OCI-LY7 (cell line): ENCODE measurements around the gene ELMO1. TPM values are rescaled to one million over a fixed set of nuclear protein-coding genes. Genes with fewer than 3 reads are reported as not detected.

Experiments
- BruUV-seq: library from RNA; stranded (reverse); fragments of 400-500 nt; replicated peaks from 2 replicates; lab custom pipeline; 2021; lab: Mats Ljungman, UMichigan
- CTCF ChIA-PET: fragments of 300-600 bp; sonication (Branson Sonifier 250); formaldehyde crosslinking; loops from one replicate; lab custom pipeline; 2022; ENCODE audit warnings: antibody characterized with exemption; ENCODE audit not compliant: unreplicated experiment; lab: Charles Lee
- POLR2A ChIA-PET: fragments of 300-600 bp; sonication (Branson Sonifier 250); formaldehyde crosslinking; loops from one replicate; lab custom pipeline; 2022; ENCODE audit warnings: antibody characterized with exemption; lab: Charles Lee
- DNase-seq: peaks from one replicate; pipeline ENCODE4 v3.0.0-alpha.2; 2015; ENCODE audit warnings: low spot score
- H2AFZ ChIP-seq: fragments of 200-600 bp; sonication (generic), shearing (Covaris generic); 2 replicates; pipeline ENCODE4 v1.6.1; 2014; ENCODE audit warnings: mild to moderate bottlenecking, antibody characterized with exemption, low read length, moderate library complexity
- H3K27ac ChIP-seq: fragments of 200-600 bp; sonication (generic); 2 replicates; pipeline ENCODE4 v1.5.1; 2014; ENCODE audit warnings: mixed run types, low read depth, mild to moderate bottlenecking, moderate library complexity, low read length, inconsistent platforms; ENCODE audit not compliant: poor library complexity, severe bottlenecking
- H3K36me3 ChIP-seq: fragments of 200-600 bp; sonication (generic); 2 replicates; pipeline ENCODE4 v1.6.1; 2014; ENCODE audit warnings: mild to moderate bottlenecking, antibody characterized with exemption, low read length, moderate library complexity, mixed read lengths; ENCODE audit not compliant: insufficient read depth
- H3K4me1 ChIP-seq: fragments of 200-600 bp; sonication (generic); 2 replicates; pipeline ENCODE4 v1.5.1; 2014; ENCODE audit warnings: mild to moderate bottlenecking, low read length; ENCODE audit not compliant: insufficient read depth, poor library complexity, severe bottlenecking
- H3K4me2 ChIP-seq: fragments of 200-600 bp; sonication (generic); 2 replicates; pipeline ENCODE4 v1.6.1; 2014; ENCODE audit warnings: mild to moderate bottlenecking, low read length
- H3K4me3 ChIP-seq: fragments of 200-600 bp; sonication (generic); 2 replicates; pipeline ENCODE4 v1.5.1; 2014; ENCODE audit warnings: mild to moderate bottlenecking, low read depth, low read length; ENCODE audit not compliant: poor library complexity, severe bottlenecking
- H3K79me2 ChIP-seq: fragments of 200-600 bp; sonication (generic); 2 replicates; pipeline ENCODE4 v1.6.1; 2016; ENCODE audit warnings: low read depth, mild to moderate bottlenecking, low read length, moderate library complexity, mixed read lengths; ENCODE audit not compliant: insufficient read depth
- H3K9me2 ChIP-seq: fragments of 200-600 bp; sonication (generic); 2 replicates; pipeline ENCODE4 v1.6.1; 2016; ENCODE audit warnings: mild to moderate bottlenecking, low read length, mixed read lengths; ENCODE audit not compliant: insufficient read depth
- H3K9me3 ChIP-seq: fragments of 200-600 bp; sonication (generic); 2 replicates; pipeline ENCODE4 v1.6.1; 2014; ENCODE audit warnings: mild to moderate bottlenecking, mixed run types, low read length, mixed read lengths
- H4K20me1 ChIP-seq: fragments of 200-600 bp; sonication (generic); 2 replicates; pipeline ENCODE4 v1.6.1; 2014; ENCODE audit warnings: mild to moderate bottlenecking, antibody characterized with exemption, low read length, moderate library complexity, mixed read lengths; ENCODE audit not compliant: insufficient read depth
- EZH2phosphoT487 ChIP-seq: fragments of 200-600 bp; sonication (generic); IDR thresholded peaks from 2 replicates; pipeline ENCODE4 v1.6.1; 2018; ENCODE audit warnings: low read depth, borderline replicate concordance, mild to moderate bottlenecking, mixed run types, antibody characterized with exemption, low read length, moderate library complexity, mixed read lengths
- intact Hi-C: fragments of 100-400 bp; cut with micrococcal nuclease; formaldehyde crosslinking; loops from one replicate; pipeline ENCODE4 v1.10.0; 2022; ENCODE audit not compliant: unreplicated experiment
- total RNA-seq, 2 experiments: library from RNA; depleted of rRNA in 1 of 2; stranded (reverse); fragments of >200 nt in 1 of 2; shearing (Covaris generic) in 1 of 2; gene quantifications; 2 replicates each; pipeline ENCODE4 v1.2.3, GENCODE V29; 2014 to 2022
- TF ChIP-seq, protein P1 (sequence below): fragments of 200-600 bp; sonication (generic); conservative IDR thresholded peaks from 2 replicates; pipeline ENCODE4 v1.5.1; 2014; ENCODE audit warnings: mild to moderate bottlenecking, antibody characterized with exemption, low read length, moderate library complexity, mixed read lengths

ELMO1 gene
- total RNA-seq, 2 experiments from 2014 or later: 101 to 103 TPM

DNA sequence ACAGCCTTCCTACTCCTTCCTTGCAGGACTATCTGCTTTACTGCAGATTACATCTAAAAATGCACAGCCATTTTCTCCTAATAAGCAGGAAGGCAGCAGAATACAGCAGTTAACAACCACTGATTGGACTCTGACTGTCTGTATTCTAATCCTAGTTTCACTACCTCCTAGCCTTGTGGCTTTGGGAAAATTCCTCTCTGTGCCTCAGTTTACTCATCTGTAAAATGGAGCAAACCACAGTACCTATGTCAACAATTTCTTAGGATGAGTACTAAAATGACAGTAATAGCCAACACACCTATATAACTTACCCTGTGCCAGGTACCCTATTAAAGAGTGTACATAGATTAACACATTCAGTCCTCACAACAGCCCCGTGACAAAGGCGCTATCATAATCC is 89.5 kb downstream of the ELMO1 start:
- intact Hi-C loops: loop anchor here (10.0 kb wide), 1 partner anchor 136 kb away; no protein-coding TSS in a partner anchor
- Histone ChIP-seq H3K79me2 (no peaks in the 10 kb centered on the region), H3K4me3 (no peak overlapping the region), H2AFZ (no peak overlapping the region), H3K27ac (no peak overlapping the region), H3K4me1 (no peaks in the 10 kb centered on the region), H3K9me2 (no peaks in the 10 kb centered on the region), H3K9me3 (no peaks in the 10 kb centered on the region; the same call in 1 of the 2 replicates), H3K36me3 (no peaks in the 10 kb centered on the region), H4K20me1 (no peaks in the 10 kb centered on the region), H3K4me2 (no peak overlapping the region)
- TF ChIP-seq, protein P1, sequence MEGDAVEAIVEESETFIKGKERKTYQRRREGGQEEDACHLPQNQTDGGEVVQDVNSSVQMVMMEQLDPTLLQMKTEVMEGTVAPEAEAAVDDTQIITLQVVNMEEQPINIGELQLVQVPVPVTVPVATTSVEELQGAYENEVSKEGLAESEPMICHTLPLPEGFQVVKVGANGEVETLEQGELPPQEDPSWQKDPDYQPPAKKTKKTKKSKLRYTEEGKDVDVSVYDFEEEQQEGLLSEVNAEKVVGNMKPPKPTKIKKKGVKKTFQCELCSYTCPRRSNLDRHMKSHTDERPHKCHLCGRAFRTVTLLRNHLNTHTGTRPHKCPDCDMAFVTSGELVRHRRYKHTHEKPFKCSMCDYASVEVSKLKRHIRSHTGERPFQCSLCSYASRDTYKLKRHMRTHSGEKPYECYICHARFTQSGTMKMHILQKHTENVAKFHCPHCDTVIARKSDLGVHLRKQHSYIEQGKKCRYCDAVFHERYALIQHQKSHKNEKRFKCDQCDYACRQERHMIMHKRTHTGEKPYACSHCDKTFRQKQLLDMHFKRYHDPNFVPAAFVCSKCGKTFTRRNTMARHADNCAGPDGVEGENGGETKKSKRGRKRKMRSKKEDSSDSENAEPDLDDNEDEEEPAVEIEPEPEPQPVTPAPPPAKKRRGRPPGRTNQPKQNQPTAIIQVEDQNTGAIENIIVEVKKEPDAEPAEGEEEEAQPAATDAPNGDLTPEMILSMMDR: no peak
- no peak for TF ChIP-seq EZH2phosphoT487
- CTCF ChIA-PET: no interaction called here
- POLR2A ChIA-PET: no interaction called here
- BruUV-seq: no TSS peak
- DNase-seq: no peak

DNA sequence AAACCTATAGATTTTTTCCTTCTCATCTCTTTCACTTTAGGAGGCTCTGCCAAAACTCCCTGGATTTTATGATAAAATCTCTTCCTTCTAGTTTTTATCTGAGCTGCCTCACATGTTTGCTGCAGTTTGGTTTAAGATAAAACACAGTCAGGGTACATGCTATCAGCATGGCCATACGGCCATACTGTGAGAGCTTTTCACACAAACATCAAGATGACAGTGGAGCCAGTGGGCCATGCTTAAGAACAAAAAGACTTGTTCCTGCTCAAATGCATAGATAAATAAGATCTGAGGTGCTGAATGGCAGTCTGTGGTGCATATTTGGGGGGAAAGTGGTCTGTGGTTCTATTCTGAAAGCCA is 91.0 kb downstream of the ELMO1 start:
- Histone ChIP-seq H3K36me3 (no peaks in the 10 kb centered on the region), H3K9me2 (no peaks in the 10 kb centered on the region), H3K9me3 (no peaks in the 10 kb centered on the region; the same call in 1 of the 2 replicates), H4K20me1 (no peaks in the 10 kb centered on the region), H2AFZ (no peak overlapping the region), H3K4me3 (no peak overlapping the region), H3K4me1 (peaks cover 2% of the 10 kb centered on the region), H3K27ac (no peak overlapping the region), H3K4me2 (no peak overlapping the region), H3K79me2 (no peaks in the 10 kb centered on the region)
- POLR2A ChIA-PET: interaction anchor here (0.6 to 0.7 kb wide), 2 partner anchors 54 to 622 kb away, joined by 3 read pairs; no protein-coding TSS in a partner anchor
- CTCF ChIA-PET: no interaction called here
- DNase-seq: no peak
- no peak for TF ChIP-seq EZH2phosphoT487
- TF ChIP-seq, protein P1: no peak
- BruUV-seq: no TSS peak
- intact Hi-C loops: loop anchor here (10.0 kb wide), 1 partner anchor 137 kb away; no protein-coding TSS in a partner anchor

DNA sequence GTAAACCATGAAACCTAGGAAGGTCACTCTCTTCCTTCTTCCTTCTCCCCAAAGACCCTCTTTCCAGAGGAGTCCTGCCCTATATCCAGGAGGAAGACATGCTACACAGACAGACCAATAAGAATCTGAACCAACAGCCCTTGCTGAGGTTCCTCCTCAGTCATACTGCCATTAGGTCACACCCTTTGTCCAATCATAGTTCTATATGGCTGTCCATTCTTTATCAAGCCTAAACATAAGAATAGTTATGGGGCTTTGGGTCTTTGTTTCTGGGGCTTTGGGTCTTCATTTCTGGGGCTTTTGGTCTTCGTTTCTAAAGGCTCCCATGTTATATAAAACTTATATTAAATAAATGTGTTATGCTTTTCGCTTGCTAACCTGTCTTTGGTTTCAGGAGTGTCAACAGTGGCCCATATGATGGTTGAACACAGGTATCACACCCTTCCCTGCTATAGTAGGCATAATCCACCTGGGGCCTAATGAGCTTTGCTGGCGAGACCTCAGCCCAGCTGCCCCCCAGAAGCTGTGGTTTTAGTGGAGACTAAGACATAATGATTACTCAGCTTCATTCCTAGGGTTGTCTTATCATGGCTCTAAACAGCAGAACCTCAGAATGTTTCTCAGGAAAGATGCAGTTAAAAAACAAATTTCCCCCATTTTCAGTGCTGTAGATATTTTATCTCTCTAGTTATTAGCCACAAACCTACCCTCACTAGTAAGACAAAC is 91.6 kb downstream of the ELMO1 start:
- no peak for DNase-seq

More for the DNA sequence above, 91.6 kb downstream of the ELMO1 start:
- H3K9me3 ChIP-seq: no peaks in the 10 kb centered on the region; the same call in 1 of the 2 replicates
- no peaks in the 10 kb centered on the region for H3K79me2 ChIP-seq
- no peaks in the 10 kb centered on the region for H4K20me1 ChIP-seq
- no peak overlapping the region for H3K27ac ChIP-seq
- no peak overlapping the region for H2AFZ ChIP-seq
- no peak for TF ChIP-seq EZH2phosphoT487
- TF ChIP-seq, protein P1: no peak
- POLR2A ChIA-PET: interaction anchor here (0.6 to 0.7 kb wide), 2 partner anchors 54 to 622 kb away, joined by 3 read pairs; no protein-coding TSS in a partner anchor
- no peak overlapping the region for H3K4me3 ChIP-seq
- no TSS peak for BruUV-seq
- no peaks in the 10 kb centered on the region for H3K36me3 ChIP-seq
- CTCF ChIA-PET: no interaction called here
- H3K4me2 ChIP-seq: no peak overlapping the region
- intact Hi-C loops: loop anchor here (10.0 kb wide), 1 partner anchor 138 kb away; no protein-coding TSS in a partner anchor
- peaks cover 7% of the 10 kb centered on the region for H3K4me1 ChIP-seq
- H3K9me2 ChIP-seq: no peaks in the 10 kb centered on the region
